GM23338 (cell line): ENCODE measurements around the gene PCNT. TPM values are rescaled to one million over a fixed set of nuclear protein-coding genes. Genes with fewer than 3 reads are reported as not detected.

Experiments
- ATAC-seq: fragments of 200-7000 bp; cut with Tn5 transposase; 3 replicates; pipeline ENCODE4 v1.9.1; 2020
- DNase-seq: peaks from one replicate; pipeline ENCODE4 v3.0.0-alpha.2; 2015; ENCODE audit warnings: low spot score
- H2AFZ ChIP-seq: fragments of 200-600 bp; sonication (generic); 2 replicates; pipeline ENCODE4 v1.8.0; 2016; ENCODE audit warnings: antibody characterized with exemption, mild to moderate bottlenecking, moderate library complexity
- H3F3A ChIP-seq: fragments of 200-600 bp; sonication (generic); replicated peaks from 2 replicates; pipeline ENCODE4 v1.8.0; 2017; ENCODE audit warnings: antibody characterized with exemption, mixed run types, low read depth
- H3K27ac ChIP-seq: fragments of 200-600 bp; sonication (generic); 2 replicates; pipeline ENCODE4 v1.6.1; 2016; ENCODE audit warnings: low read depth
- H3K27me3 ChIP-seq: fragments of 200-600 bp; sonication (generic); 2 replicates; pipeline ENCODE4 v1.8.0; 2016; ENCODE audit warnings: mild to moderate bottlenecking, mixed run types, moderate library complexity; ENCODE audit not compliant: insufficient read depth
- H3K36me3 ChIP-seq: fragments of 200-600 bp; sonication (generic); 2 replicates; pipeline ENCODE4 v1.8.0; 2016; ENCODE audit warnings: mild to moderate bottlenecking; ENCODE audit not compliant: insufficient read depth
- H3K4me1 ChIP-seq: fragments of 200-600 bp; sonication (generic); 2 replicates; pipeline ENCODE4 v1.8.0; 2016; ENCODE audit warnings: mild to moderate bottlenecking, moderate library complexity; ENCODE audit not compliant: insufficient read depth
- H3K4me2 ChIP-seq: fragments of 200-600 bp; sonication (generic); 2 replicates; pipeline ENCODE4 v1.7.1; 2017; ENCODE audit warnings: mixed run types
- H3K4me3 ChIP-seq: fragments of 200-600 bp; sonication (generic); 2 replicates; pipeline ENCODE4 v1.6.1; 2016; ENCODE audit warnings: mixed run types
- H3K79me2 ChIP-seq: fragments of 200-600 bp; sonication (generic); replicated peaks from 2 replicates; pipeline ENCODE4 v1.8.0; 2017; ENCODE audit warnings: mild to moderate bottlenecking; ENCODE audit not compliant: insufficient read depth
- H3K9me2 ChIP-seq: fragments of 200-600 bp; sonication (generic); 2 replicates; pipeline ENCODE4 v1.8.0; 2017; ENCODE audit not compliant: insufficient read depth
- H4K20me1 ChIP-seq: fragments of 200-600 bp; sonication (generic); replicated peaks from 2 replicates; pipeline ENCODE4 v1.8.0; 2017; ENCODE audit warnings: mild to moderate bottlenecking; ENCODE audit not compliant: insufficient read depth
- H3K27ac Mint-ChIP-seq: 2 replicates; pipeline ENCODE4 v1.8.0; 2020; ENCODE audit warnings: inconsistent platforms, mild to moderate bottlenecking, moderate library complexity, mixed read lengths
- H3K27me3 Mint-ChIP-seq: 3 replicates; pipeline ENCODE4 v1.8.0; 2022; ENCODE audit warnings: low read depth, mild to moderate bottlenecking, moderate library complexity, mixed read lengths, inconsistent platforms; ENCODE audit not compliant: insufficient read depth, poor library complexity
- H3K36me3 Mint-ChIP-seq: 3 replicates; pipeline ENCODE4 v1.8.0; 2021; ENCODE audit warnings: low read depth, mild to moderate bottlenecking, inconsistent platforms, moderate library complexity, mixed read lengths
- H3K4me1 Mint-ChIP-seq: 3 replicates; pipeline ENCODE4 v1.8.0; 2020; ENCODE audit warnings: mild to moderate bottlenecking, inconsistent platforms, mixed read lengths
- H3K4me3 Mint-ChIP-seq: 3 replicates; pipeline ENCODE4 v1.8.0; 2021; ENCODE audit warnings: moderate library complexity, mild to moderate bottlenecking, inconsistent platforms, mixed read lengths
- H3K9me3 Mint-ChIP-seq: 3 replicates; pipeline ENCODE4 v1.8.0; 2020; ENCODE audit warnings: moderate library complexity, mild to moderate bottlenecking, inconsistent platforms, mixed read lengths
- CREB1 ChIP-seq: fragments of 250-450 bp; sonication (Bioruptor Pico); IDR thresholded peaks from 2 replicates; pipeline ENCODE4 v1.5.0; 2020; ENCODE audit warnings: low read depth, mild to moderate bottlenecking, moderate library complexity
- ETS1 ChIP-seq: IDR thresholded peaks from 2 replicates; pipeline ENCODE4 v1.6.1; 2016; ENCODE audit warnings: antibody characterized with exemption
- EZH2 ChIP-seq: fragments of 200-600 bp; sonication (generic); IDR thresholded peaks from one replicate; pipeline ENCODE4 v1.8.0; 2017; ENCODE audit warnings: antibody characterized with exemption, mild to moderate bottlenecking, low read depth; ENCODE audit not compliant: unreplicated experiment
- EZH2phosphoT487 ChIP-seq: fragments of 200-600 bp; sonication (generic); IDR thresholded peaks from one replicate; pipeline ENCODE4 v1.8.1; 2018; ENCODE audit warnings: antibody characterized with exemption; ENCODE audit not compliant: unreplicated experiment
- NANOG ChIP-seq: IDR thresholded peaks from 2 replicates; pipeline ENCODE4 v1.6.1; 2016; ENCODE audit warnings: antibody characterized with exemption, borderline replicate concordance
- POLR2AphosphoS5 ChIP-seq: IDR thresholded peaks from 2 replicates; pipeline ENCODE4 v1.6.1; 2016; ENCODE audit warnings: antibody characterized with exemption, low read depth
- STAT1 ChIP-seq: IDR thresholded peaks from one replicate; pipeline ENCODE4 v1.6.1; 2016; ENCODE audit warnings: antibody characterized with exemption; ENCODE audit not compliant: unreplicated experiment
- ZNF114 ChIP-seq: fragments of 250-450 bp; sonication (Bioruptor Pico); IDR thresholded peaks from 2 replicates; pipeline ENCODE4 v1.5.0; 2020; ENCODE audit warnings: mild to moderate bottlenecking, moderate library complexity
- ZNF331 ChIP-seq: fragments of 250-450 bp; sonication (Bioruptor Pico); IDR thresholded peaks from 2 replicates; pipeline ENCODE4 v1.5.0; 2020; ENCODE audit warnings: low read depth, mild to moderate bottlenecking, moderate library complexity
- ZNF462 ChIP-seq: fragments of 250-450 bp; sonication (Bioruptor Pico); IDR thresholded peaks from 2 replicates; pipeline ENCODE4 v1.5.0; 2020; ENCODE audit warnings: mild to moderate bottlenecking, moderate library complexity
- polyA plus RNA-seq: library from polyadenylated mRNA; unstranded; fragments of >200 nt; fragmentation: Nextera tagmentation; extraction: Ambion mirVana; gene quantifications from 2 replicates; pipeline ENCODE4 v1.2.1, GENCODE V29; 2016
- total RNA-seq: library from RNA; depleted of rRNA; stranded (reverse); fragments of >200 nt; shearing (Covaris generic); gene quantifications from 2 replicates; pipeline ENCODE4 v1.2.3, GENCODE V29; 2014

PCNT gene
- total and polyA plus RNA-seq, 2 experiments from 2014 or later, result 39.6 to 46.1 TPM

- Histone ChIP-seq H3K27me3 (no peaks in the 10 kb centered on the region), H3K36me3 (no peaks in the 10 kb centered on the region; the same call in 1 of the 2 replicates)
Measured at GRCh38 chr21:46385846-46386733, 62.1 kb downstream of the PCNT start.

More at GRCh38 chr21:46385846-46386733, 62.1 kb downstream of the PCNT start:
- 0 out of 2 replicates have a peak overlapping the region, but pooled peaks have one; percentile 17 for H3K27ac Mint-ChIP-seq
- no peaks in the 10 kb centered on the region for H4K20me1 ChIP-seq
- H3K79me2 ChIP-seq, result peaks cover 23% of the 10 kb centered on the region
- peaks cover 20% of the 10 kb centered on the region for H3K27me3 Mint-ChIP-seq
- H3K27ac ChIP-seq, result no peak overlapping the region
- no peak overlapping the region for H3K4me3 ChIP-seq
- H2AFZ ChIP-seq, result no peak overlapping the region
- ATAC-seq, result no peak; the same call in 2 of the 3 replicates
- peaks cover 6% of the 10 kb centered on the region; the same call in 1 of the 2 replicates for H3K4me1 ChIP-seq
- peaks cover 21% of the 10 kb centered on the region for H3F3A ChIP-seq
- H3K9me2 ChIP-seq, result no peaks in the 10 kb centered on the region
- peaks cover 9% of the 10 kb centered on the region for H3K4me1 Mint-ChIP-seq
- TF ChIP-seq ZNF114 (no peak), EZH2 (no peak), ZNF462 (CRISPR knock-in tag) (no peak), EZH2phosphoT487 (no peak), STAT1 (no peak), ETS1 (no peak), POLR2AphosphoS5 (no peak), CREB1 (no peak), NANOG (no peak), ZNF331 (no peak)
- H3K9me3 Mint-ChIP-seq, result peaks cover 37% of the 10 kb centered on the region
- DNase-seq, result no peak
- no peak overlapping the region for H3K4me2 ChIP-seq
- peaks cover 71% of the 10 kb centered on the region for H3K36me3 Mint-ChIP-seq
- no peak overlapping the region for H3K4me3 Mint-ChIP-seq
